Adrenal gland (tissue), 12 donors: ENCODE measurements around the gene COX7A2. TPM values are rescaled to one million over a fixed set of nuclear protein-coding genes. Genes with fewer than 3 reads are reported as not detected.

Source experiments
- DNase-seq, 7 donors: peaks; one replicate each; pipeline ENCODE4 v3.0.0-alpha.2; 2019 to 2020
- H3K27ac ChIP-seq, 5 donors: fragments of 200-600 bp; sonication (generic) in 4 of 5; 1 replicate in 3 of 5; 2 replicates in 2 of 5; pipeline versions ENCODE4 v1.5.1 to v1.8.0; 2016 to 2020; ENCODE audit warnings: mild to moderate bottlenecking in 1 of 5
- H3K27me3 ChIP-seq: fragments of 200-600 bp; 2 replicates; pipeline ENCODE4 v1.8.0; 2021
- H3K36me3 ChIP-seq, 2 donors: fragments of 200-600 bp; replicated peaks in 1 of 2; 1 replicate in 1 of 2; 2 replicates in 1 of 2; pipeline versions ENCODE4 v1.5.1 to v1.8.0; 2018 to 2022
- H3K4me1 ChIP-seq, 2 donors: fragments of 200-600 bp; replicated peaks in 1 of 2; 1 replicate in 1 of 2; 2 replicates in 1 of 2; pipeline versions ENCODE4 v1.5.1 to v1.8.0; 2018 to 2021
- H3K4me3 ChIP-seq, 4 donors: fragments of 200-600 bp; sonication (generic) in 3 of 4; one replicate each; pipeline ENCODE4 v1.5.1; 2016 to 2018
- H3K9me3 ChIP-seq, 3 donors: fragments of 200-600 bp; sonication (generic) in 1 of 3; replicated peaks in 1 of 3; 1 replicate in 2 of 3; 2 replicates in 1 of 3; pipeline versions ENCODE4 v1.5.1 to v1.8.0; 2016 to 2021
- CTCF ChIP-seq, 6 experiments: fragments of 450-650 bp in 4 of 6; fragments of 200-600 bp in 2 of 6; sonication (generic) in 1 of 6; IDR thresholded peaks; 1 replicate in 5 of 6; 2 replicates in 1 of 6; pipeline versions ENCODE4 v1.5.1 to v1.8.0; 2016 to 2021; ENCODE audit warnings: antibody characterized with exemption in 6 of 6, mild to moderate bottlenecking in 2 of 6, moderate library complexity in 1 of 6
- POLR2A ChIP-seq, 2 donors: fragments of 450-650 bp; IDR thresholded peaks; one replicate each; pipeline ENCODE4 v1.6.1; 2017; ENCODE audit warnings: antibody characterized with exemption in 2 of 2, mild to moderate bottlenecking in 2 of 2, moderate library complexity in 1 of 2
- WGBS, 4 donors: extraction: QIAGEN DNeasy Blood & Tissue Kit in 2 of 4; methylation state at CpG; one replicate each; pipeline versions ENCODE4 v1.1.5 to v1.1.7; 2013 to 2017; 5-methylcytosine and 5-hydroxymethylcytosine counted together
- intact Hi-C, 2 donors: fragments of 100-400 bp; cut with DNase I; formaldehyde crosslinking; loops; one replicate each; pipeline versions ENCODE4 v1.14.1 to v1.15.0; 2022 to 2023
- polyA plus RNA-seq, 3 donors: library from polyadenylated mRNA; stranded (reverse); fragments of 200-250 nt in 2 of 3; fragments of 350-450 nt in 1 of 3; fragmentation: Illumina TruSeq in 1 of 3; extraction: RNeasy Lipid Tissue Mini Kit (QIAGEN cat#74804) in 1 of 3; gene quantifications; one replicate each; pipeline ENCODE4 v1.2.3, GENCODE V29; 2013 to 2014
- total RNA-seq, 9 donors: library from RNA; depleted of rRNA in 4 of 9; stranded (reverse); fragments of >200 nt in 4 of 9; fragments of 120-200 nt in 1 of 9; fragmentation: NEBNext Ultra II Directional in 1 of 9; extraction: Animal tissue kit (Norgen Biotek cat#: 25700) in 1 of 9; gene quantifications; one replicate each; pipeline versions ENCODE4 v1.1.0 to v1.2.4, GENCODE V29; 2013 to 2023
- donor health status: healthy with polysubstance abuse.
- donor health status: Bipolar disorder and iron deficiency.
- donor health status: DM: yes; HTN: yes; CAD: no.
- donor health status: DM: no; HTN: no; CAD: no.
- donor health status: DM: no; HTN: no; CAD: no.
- donor health status: DM: yes; HTN: yes; CAD: no.

COX7A2 gene
- total and polyA plus RNA-seq, 12 donors: 150 to 675 (median 336) TPM

- intact Hi-C loops: loop anchor here (10.0 kb wide), 2 partner anchors 450 to 1110 kb away; no protein-coding TSS in a partner anchor
- peak overlapping the region in 1 of 4 donors; percentile 61 for H3K4me3 ChIP-seq
- no peaks in the 10 kb centered on the region for H3K36me3 ChIP-seq
- DNase-seq: peak; percentile 57 to 84 (median 73)
- peaks cover 6 to 23% of the 10 kb centered on the region in 2 donors for H3K4me1 ChIP-seq
- peak overlapping the region in 4 of 5 donors; percentile 13 to 74 (median 54) for H3K27ac ChIP-seq
- no peaks in the 10 kb centered on the region for H3K9me3 ChIP-seq
- peak; percentile 32 to 81 (median 66) for TF ChIP-seq CTCF (IDR thresholded peaks at IDR 0.05)
- no peak for TF ChIP-seq POLR2A (IDR thresholded peaks at IDR 0.05)
- peaks cover 47% of the 10 kb centered on the region for H3K27me3 ChIP-seq
- WGBS, 4 donors: 1 to 2% (median 2%) methylated on average over 32 to 35 of the region's 35 CpGs
Measured at GRCh38 chr6:75204217-75204958, 39.2 kb downstream of the COX7A2 start.

GRCh38 chr6:75203721-75204120, 39.9 kb downstream of the COX7A2 start:
- H3K27ac ChIP-seq: peak overlapping the region in 2 of 5 donors; percentile 6 to 59
- H3K27me3 ChIP-seq: peaks cover 47% of the 10 kb centered on the region
- H3K4me3 ChIP-seq: peak overlapping the region in 1 of 4 donors; percentile 61
- TF ChIP-seq CTCF (IDR thresholded peaks at IDR 0.05) (no peak), POLR2A (IDR thresholded peaks at IDR 0.05) (no peak)
- H3K4me1 ChIP-seq: peaks cover 5 to 21% of the 10 kb centered on the region in 2 donors
- intact Hi-C loops: loop anchor here (10.0 kb wide), 2 partner anchors 449 to 1109 kb away; no protein-coding TSS in a partner anchor
- DNase-seq: peak in 2 of 7 donors; percentile 5 to 54
- no peaks in the 10 kb centered on the region for H3K36me3 ChIP-seq
- no peaks in the 10 kb centered on the region for H3K9me3 ChIP-seq
- 10 to 30% (median 12%) methylated on average over 5 of the region's 5 CpGs for WGBS, 4 donors

DNA sequence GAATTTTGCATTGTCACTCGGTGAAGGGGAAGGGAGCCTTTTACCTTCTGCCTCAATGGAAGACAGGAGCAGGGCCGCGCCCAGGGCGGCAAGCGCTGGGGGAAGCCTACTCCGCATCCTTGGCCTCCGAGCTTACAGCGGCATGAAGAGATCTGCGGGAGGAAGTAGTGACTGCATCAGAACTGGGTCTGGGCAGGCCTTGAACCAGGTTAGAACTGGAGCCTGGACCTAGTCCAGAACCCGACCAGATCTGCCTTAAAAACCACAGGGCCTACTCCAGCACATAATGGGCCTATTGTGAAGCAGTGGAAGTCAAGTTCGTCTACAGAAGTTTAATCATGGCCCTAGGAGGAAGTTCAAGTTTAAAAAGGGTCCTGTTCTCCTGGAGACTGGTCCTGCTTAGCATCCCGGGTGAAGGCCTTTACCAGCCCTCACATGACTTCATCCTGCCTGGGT, 40.9 kb downstream of the COX7A2 start:
- peak overlapping the region in 2 of 5 donors; percentile 56 to 59 for H3K27ac ChIP-seq
- H3K9me3 ChIP-seq: no peaks in the 10 kb centered on the region
- no peak for DNase-seq
- no peak for TF ChIP-seq POLR2A (IDR thresholded peaks at IDR 0.05)
- TF ChIP-seq CTCF (IDR thresholded peaks at IDR 0.05): no peak
- peaks cover 0 to 15% of the 10 kb centered on the region in 2 donors for H3K4me1 ChIP-seq
- no peaks in the 10 kb centered on the region for H3K36me3 ChIP-seq
- 44 to 61% (median 49%) methylated on average over 12 of the region's 12 CpGs for WGBS, 4 donors
- peak overlapping the region in 1 of 4 donors; percentile 61 for H3K4me3 ChIP-seq
- H3K27me3 ChIP-seq: peaks cover 42% of the 10 kb centered on the region
- intact Hi-C loops: loop anchor here (10.0 kb wide), 2 partner anchors 448 to 1108 kb away; no protein-coding TSS in a partner anchor

GRCh38 chr6:75201901-75202672, 41.5 kb downstream of the COX7A2 start:
- Histone ChIP-seq H3K36me3 (no peaks in the 10 kb centered on the region), H3K4me1 (peaks cover 0 to 15% of the 10 kb centered on the region in 2 donors), H3K4me3 (peak overlapping the region in 1 of 4 donors; percentile 22), H3K27ac (peak overlapping the region in 2 of 5 donors; percentile 59 to 64), H3K27me3 (peaks cover 38% of the 10 kb centered on the region), H3K9me3 (no peaks in the 10 kb centered on the region)
- no peak for DNase-seq
- 6 to 17% (median 9%) methylated on average over 17 to 46 of the region's 46 CpGs for WGBS, 4 donors
- intact Hi-C loops: loop anchor here (10.0 kb wide), 2 partner anchors 447 to 1107 kb away; no protein-coding TSS in a partner anchor
- TF ChIP-seq CTCF (IDR thresholded peaks at IDR 0.05): no peak
- no peak for TF ChIP-seq POLR2A (IDR thresholded peaks at IDR 0.05)
